ENCODE measurements around the gene ELL.

DNA sequence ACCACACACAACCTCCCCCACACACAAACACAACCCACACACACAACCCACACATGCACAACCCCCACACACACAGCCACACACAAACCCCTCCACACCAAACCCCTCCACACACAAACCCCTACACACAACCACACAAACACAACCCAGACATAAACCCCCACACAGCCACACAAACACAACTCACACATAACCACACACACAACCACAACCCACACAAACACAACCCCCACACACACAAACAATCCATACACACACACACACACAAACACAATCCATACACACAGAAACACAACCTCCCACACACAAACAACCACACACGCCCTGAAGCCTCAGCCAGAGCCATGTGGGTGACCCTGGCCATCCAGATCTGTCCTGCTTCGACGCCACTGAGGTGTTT is 53.9 kb downstream of the ELL start:
- TF ChIP-seq, protein P1, sequence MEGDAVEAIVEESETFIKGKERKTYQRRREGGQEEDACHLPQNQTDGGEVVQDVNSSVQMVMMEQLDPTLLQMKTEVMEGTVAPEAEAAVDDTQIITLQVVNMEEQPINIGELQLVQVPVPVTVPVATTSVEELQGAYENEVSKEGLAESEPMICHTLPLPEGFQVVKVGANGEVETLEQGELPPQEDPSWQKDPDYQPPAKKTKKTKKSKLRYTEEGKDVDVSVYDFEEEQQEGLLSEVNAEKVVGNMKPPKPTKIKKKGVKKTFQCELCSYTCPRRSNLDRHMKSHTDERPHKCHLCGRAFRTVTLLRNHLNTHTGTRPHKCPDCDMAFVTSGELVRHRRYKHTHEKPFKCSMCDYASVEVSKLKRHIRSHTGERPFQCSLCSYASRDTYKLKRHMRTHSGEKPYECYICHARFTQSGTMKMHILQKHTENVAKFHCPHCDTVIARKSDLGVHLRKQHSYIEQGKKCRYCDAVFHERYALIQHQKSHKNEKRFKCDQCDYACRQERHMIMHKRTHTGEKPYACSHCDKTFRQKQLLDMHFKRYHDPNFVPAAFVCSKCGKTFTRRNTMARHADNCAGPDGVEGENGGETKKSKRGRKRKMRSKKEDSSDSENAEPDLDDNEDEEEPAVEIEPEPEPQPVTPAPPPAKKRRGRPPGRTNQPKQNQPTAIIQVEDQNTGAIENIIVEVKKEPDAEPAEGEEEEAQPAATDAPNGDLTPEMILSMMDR (IDR thresholded peaks at IDR 0.05; ENCODE audit: low read depth, low read length), result no peak
- TF ChIP-seq EZH2phosphoT487 (IDR thresholded peaks at IDR 0.05; ENCODE audit: low read depth), result no peak
